DOHH2 (cell line): Measurements from ENCODE around the gene CERK.

Experiments used
- CTCF ChIP-seq: fragments of 200-600 bp; sonication (generic); IDR thresholded peaks from one replicate; pipeline ENCODE4 v1.5.1; 2014; ENCODE audit warnings: antibody characterized with exemption, mild to moderate bottlenecking, low read depth, low read length; ENCODE audit not compliant: poor library complexity, severe bottlenecking
- EZH2phosphoT487 ChIP-seq: fragments of 200-600 bp; sonication (generic); IDR thresholded peaks from 2 replicates; pipeline ENCODE4 v1.6.1; 2017; ENCODE audit warnings: borderline replicate concordance, mild to moderate bottlenecking, antibody characterized with exemption, low read length, moderate library complexity, mixed read lengths

- TF ChIP-seq CTCF (no peak), EZH2phosphoT487 (no peak)
Measured at GRCh38 chr22:46671824-46672432, 66.1 kb downstream of the CERK start.
